CD4-positive, alpha-beta T cell treated with Interleukin-15 for 4 hours (primary cell): ENCODE measurements around the gene GLI3.

ENCODE experiments used
- DNase-seq: peaks from one replicate; pipeline ENCODE4 v3.0.0-alpha.2; 2020; ENCODE audit warnings: low spot score

Gene GLI3

GRCh38 chr7:42081671-42082070 lies 155.3 kb downstream of the GLI3 start:
- no peak for DNase-seq

DNA sequence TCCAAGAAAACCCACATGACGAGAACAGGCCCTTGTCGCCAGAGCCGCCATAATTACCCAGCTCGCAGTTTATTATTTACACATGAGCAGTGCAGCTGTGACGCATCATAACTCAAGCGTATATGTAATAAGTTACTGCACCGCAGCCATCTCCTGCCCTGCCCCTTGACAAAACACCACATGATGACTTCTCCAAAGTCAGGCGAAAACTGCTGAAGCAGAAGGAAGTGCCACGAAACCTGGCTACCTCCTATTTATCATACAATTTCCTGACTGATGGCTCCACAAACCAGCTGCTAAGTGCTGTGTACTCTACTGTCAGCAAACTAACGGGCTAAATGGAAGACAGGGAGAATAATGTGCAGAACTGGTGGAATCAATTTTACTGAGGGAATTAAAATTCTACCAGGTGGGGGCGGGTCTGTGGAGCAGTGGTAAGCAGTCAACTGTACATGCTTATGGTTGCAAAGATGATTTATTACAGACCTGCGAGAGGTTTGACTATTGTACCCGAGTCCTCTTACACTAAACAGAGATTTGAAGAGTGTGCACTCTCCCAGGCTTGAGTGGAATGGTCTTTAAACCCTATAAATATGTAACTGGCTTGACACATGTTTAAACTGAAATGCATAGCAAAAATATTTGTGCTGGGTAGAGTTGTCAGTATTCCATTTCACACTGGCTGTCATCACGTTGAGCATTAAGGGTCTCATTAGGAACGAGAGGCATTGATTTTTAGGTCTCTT lies 156.0 kb downstream of the GLI3 start:
- DNase-seq, result no peak

DNA sequence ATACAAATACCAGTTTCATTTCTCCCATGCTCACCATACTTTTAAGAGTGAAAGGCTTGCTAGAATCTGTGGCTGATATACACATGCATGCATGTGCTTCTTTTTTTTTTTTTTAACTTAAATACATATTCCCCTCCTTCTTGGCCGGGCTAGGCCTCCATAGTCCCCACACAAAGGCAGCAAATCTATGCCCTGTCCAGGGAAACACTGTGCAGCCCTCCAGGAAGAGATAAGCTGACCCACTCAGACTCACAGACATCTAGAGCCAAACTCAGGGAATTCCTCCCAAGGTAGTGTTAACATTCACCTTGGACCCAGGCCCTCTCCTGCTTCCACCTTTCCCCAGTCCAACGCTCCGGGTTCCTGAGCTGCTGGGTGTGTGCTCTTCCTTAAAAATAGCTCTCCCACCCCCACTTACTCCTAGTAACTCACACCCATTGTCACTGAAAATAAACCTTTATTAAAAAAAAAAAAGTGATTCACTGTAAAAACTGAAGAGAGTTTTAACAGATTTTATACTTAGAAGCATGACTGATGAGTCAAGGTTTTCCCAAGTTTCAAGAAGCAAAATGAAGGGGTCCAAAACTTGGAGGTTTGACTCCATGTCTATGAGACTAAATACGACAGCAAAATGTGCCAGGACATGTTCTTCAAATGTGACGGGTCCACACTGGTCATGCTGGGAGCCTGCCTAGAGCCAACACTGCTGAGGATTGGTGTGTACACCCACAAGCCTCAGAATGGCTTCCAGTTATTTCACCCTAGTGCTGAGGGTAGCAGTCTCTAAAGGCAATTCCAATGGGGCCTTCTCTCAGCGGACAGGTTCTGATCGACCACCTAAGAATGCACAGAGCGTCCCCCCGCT lies 159.5 kb downstream of the GLI3 start:
- no peak for DNase-seq

- no peak for DNase-seq
Measured at GRCh38 chr7:42076870-42077269, 160.1 kb downstream of the GLI3 start.

DNA sequence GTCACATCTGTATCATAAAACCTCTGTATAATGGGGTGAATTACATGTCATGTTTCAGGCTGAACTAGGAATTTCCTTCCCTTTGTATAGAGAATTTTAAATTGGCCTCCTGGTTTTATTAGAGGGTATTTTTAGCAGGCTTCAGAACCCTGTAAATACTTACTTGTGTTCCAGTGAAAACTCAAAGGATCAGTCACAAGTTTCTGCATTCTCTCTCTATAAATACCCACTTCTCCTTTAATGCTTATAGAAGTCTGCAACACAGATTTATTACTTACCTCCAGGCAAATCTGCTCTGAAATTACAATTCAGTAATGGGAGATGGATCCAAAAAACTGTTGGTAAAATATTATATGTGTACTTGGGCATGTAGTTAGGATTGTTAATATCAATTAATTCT lies 161.6 kb downstream of the GLI3 start:
- no peak for DNase-seq

GRCh38 chr7:42074076-42074475 lies 162.9 kb downstream of the GLI3 start:
- no peak for DNase-seq

GRCh38 chr7:42071372-42072261 lies 165.4 kb downstream of the GLI3 start:
- DNase-seq, result no peak

DNA sequence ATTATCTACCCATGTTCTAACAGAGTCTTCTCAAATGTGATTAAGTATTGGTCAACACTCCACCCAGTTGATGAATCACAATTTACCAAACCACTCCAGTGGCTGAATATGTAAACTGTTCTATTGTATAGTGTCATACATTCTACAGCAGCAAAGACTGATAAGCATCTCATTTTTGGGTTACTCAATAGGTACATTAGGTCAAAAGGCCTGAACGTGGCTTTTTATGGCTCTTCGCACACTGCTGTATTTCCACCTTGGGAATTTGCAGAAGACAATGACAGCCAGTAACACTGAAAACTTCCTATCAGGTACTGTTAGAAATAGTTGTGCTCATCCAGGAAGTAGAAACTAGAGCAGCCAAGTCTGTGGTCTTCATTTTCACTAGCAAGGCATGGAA lies 166.9 kb downstream of the GLI3 start:
- DNase-seq, result no peak

- no peak for DNase-seq
Measured at GRCh38 chr7:42069590-42069989, 167.4 kb downstream of the GLI3 start.

GRCh38 chr7:42068554-42069280 lies 168.3 kb downstream of the GLI3 start:
- DNase-seq, result no peak

DNA sequence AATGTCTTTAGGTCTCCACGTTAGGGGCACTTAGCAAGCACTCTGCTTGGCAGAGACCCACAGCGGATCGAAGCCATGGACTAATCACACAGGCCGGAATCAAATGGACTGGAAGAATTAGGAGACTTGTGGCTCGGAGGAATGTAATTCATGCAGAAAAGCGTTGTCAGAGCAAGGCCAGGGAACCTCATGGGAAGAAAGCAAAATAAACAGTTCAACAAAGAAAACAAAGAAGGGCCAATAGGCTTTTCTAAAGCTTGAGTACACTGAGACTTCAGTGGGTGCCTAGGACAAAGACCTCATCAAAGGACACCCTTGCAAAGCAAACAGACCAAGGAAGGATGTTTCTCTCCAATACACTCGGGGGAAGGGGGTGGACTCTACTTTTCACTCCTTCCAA lies 171.1 kb downstream of the GLI3 start:
- no peak for DNase-seq

- DNase-seq, result no peak
Measured at GRCh38 chr7:42065015-42065414, 172.0 kb downstream of the GLI3 start.

- DNase-seq, result no peak
Measured at GRCh38 chr7:42064534-42064933, 172.5 kb downstream of the GLI3 start.

GRCh38 chr7:42059275-42059674 lies 177.7 kb downstream of the GLI3 start:
- DNase-seq, result no peak

GRCh38 chr7:42057331-42057730 lies 179.7 kb downstream of the GLI3 start:
- DNase-seq, result no peak

DNA sequence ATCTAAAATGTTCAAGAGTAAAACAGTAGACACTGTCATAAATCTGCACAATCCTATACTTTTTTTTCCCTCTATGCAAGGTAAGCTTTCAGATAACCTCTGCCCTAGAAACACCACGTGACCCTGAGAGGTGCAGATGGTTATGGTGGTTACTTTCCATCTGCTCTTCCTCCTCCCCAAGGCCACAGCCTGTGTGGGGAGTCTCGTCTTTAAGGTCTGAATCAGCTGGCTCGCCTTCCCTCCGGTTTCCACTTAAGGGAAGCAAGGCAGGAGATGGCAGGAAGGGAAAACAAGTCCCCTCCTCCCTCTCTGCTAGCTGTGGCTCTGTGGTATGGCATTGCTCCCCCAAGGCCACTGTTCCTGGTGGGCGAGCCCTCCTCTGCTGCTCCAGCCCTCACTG lies 181.8 kb downstream of the GLI3 start:
- no peak for DNase-seq

DNA sequence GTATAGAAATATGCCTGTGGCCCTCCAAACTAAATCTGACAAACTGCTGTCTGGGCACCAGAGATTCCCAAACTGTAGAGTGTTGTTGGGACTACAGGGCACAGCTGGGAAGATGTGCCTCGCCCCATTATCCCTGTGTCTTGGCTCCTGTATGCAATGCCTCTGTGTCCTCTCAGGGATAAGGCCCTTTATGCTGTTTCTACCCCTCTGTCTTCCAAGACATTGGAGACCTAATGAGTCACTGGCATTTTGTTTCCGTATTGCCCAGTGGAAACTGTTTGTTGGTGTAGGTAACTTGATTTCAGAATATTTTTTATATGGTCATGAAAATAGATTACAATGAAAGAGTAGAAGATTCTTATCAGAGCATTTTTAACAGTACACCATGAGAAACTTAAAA lies 183.2 kb downstream of the GLI3 start:
- DNase-seq, result no peak

- no peak for DNase-seq
Measured at GRCh38 chr7:42049761-42050160, 187.2 kb downstream of the GLI3 start.

- DNase-seq, result no peak
Measured at GRCh38 chr7:42046483-42046882, 190.5 kb downstream of the GLI3 start.

- no peak for DNase-seq
Measured at GRCh38 chr7:42045961-42046360, 191.0 kb downstream of the GLI3 start.

DNA sequence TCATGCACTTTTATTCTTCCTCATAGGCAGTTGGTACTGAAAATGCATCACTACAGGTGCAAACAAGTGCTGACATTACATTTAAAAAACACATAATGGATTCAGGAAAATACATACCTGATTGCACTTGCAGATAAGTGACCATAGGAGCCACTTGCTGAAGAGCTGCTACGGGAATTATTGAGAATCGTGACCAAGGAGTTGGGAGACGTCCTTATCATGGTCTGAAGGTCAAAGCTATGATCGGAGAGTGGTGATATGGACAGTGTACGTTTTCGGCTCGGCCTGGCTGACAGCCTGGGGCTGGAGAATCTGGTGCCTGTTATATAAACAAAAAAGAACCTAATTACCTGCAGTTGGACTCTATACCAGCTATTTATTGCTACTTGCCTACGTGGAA lies 197.1 kb downstream of the GLI3 start:
- DNase-seq, result no peak

DNA sequence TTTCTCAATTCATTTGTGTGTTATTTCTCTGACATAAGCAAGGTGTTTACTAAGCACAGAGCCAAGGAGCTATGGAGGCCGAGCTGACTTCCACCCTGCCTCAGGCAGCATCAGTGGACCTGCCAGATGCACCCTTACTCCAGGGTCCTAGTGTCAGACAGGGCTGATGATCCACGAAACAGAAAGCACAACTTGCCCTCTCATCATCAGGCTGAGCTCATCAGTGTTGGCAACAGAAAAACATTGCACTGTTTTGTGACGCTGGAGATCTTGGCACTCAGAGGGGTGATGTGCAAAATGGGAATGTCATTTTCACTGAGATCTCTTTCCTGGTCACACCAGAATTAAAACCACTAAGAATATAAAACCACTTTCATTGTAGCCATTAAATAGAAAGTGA lies 201.8 kb downstream of the GLI3 start:
- no peak for DNase-seq
